K562 treated with DMSO at 1 percent for 12 hours (cell line): ENCODE measurements around the gene ZNF777. TPM values are rescaled to one million over a fixed set of nuclear protein-coding genes. Genes with fewer than 3 reads are reported as not detected.

Experiments
- total RNA-seq: library from RNA; unstranded; fragments of 300-600 nt; gene quantifications from 2 replicates; pipeline ENCODE4 v1.2.3, GENCODE V29; 2022; ENCODE audit not compliant: insufficient read depth

ZNF777 gene
- 11.4 and 17.8 TPM in 2 replicates for total RNA-seq

GRCh38 chr7:149460493-149461277, at the start of gene ZNF777:
TSS of gene ZNF777 (minus strand) at chr7:149461062. CDS start at chr7:149456022, 5,040 bp downstream.

GRCh38 chr7:149497467-149498261, 36.8 kb upstream of the ZNF777 start, which contains the start of gene ZNF746:
TSS of gene ZNF746 (minus strand) at chr7:149497809. CDS start at chr7:149497536, 273 bp downstream.

Other genes with a start within 250 kb of the ZNF777 start
- gene ZNF212, start 221.4 kb downstream of the ZNF777 start, total RNA-seq = 10.6 and 20.3 TPM in 2 replicates
- gene ZNF783, start 198.9 kb downstream of the ZNF777 start, total RNA-seq = 2.1 and 2.7 TPM in 2 replicates
- gene ZNF746, start 36.7 kb upstream of the ZNF777 start, total RNA-seq = 20.5 and 35.8 TPM in 2 replicates